HPDE6-E6E7 (cell line): Measurements from ENCODE around the gene CABP4.
"Not testable (repeated sequence)": the region's sequence is repeated elsewhere in the genome, so short reads cannot be mapped to it uniquely, and the experiment has no call there.

Experiments
- DNase-seq: peaks from one replicate; pipeline ENCODE4 v3.0.0; 2011; ENCODE audit warnings: missing footprints; ENCODE audit errors: extremely low spot score

Gene CABP4

GRCh38 chr11:67419325-67420049, 35.7 kb upstream of the CABP4 start:
- no peak for DNase-seq

GRCh38 chr11:67420147-67420645, 35.0 kb upstream of the CABP4 start:
- no peak for DNase-seq

- peak; percentile 84 for DNase-seq
Measured at GRCh38 chr11:67420646-67421429, 34.3 kb upstream of the CABP4 start.

GRCh38 chr11:67421430-67422031, 33.6 kb upstream of the CABP4 start:
- DNase-seq: no peak

- peak; percentile 90 for DNase-seq
Measured at GRCh38 chr11:67422891-67423290, 32.3 kb upstream of the CABP4 start.

GRCh38 chr11:67423466-67423865, 31.7 kb upstream of the CABP4 start:
- DNase-seq: no peak

- no peak for DNase-seq
Measured at GRCh38 chr11:67423891-67424613, 31.1 kb upstream of the CABP4 start.

- DNase-seq: not testable (repeated sequence)
Measured at GRCh38 chr11:67427364-67427859, 27.7 kb upstream of the CABP4 start.

GRCh38 chr11:67428052-67429001, 26.8 kb upstream of the CABP4 start, which contains the start of gene RPS6KB2:
Gene RPS6KB2, plus strand, starts transcription at chr11:67428494. Its CDS starts 52 bp downstream, at chr11:67428546.
- DNase-seq: peak; percentile 98

- DNase-seq: no peak
Measured at GRCh38 chr11:67429038-67429668, 26.0 kb upstream of the CABP4 start.

- no peak for DNase-seq
Measured at GRCh38 chr11:67429722-67430121, 25.4 kb upstream of the CABP4 start.

GRCh38 chr11:67431346-67432249, 23.6 kb upstream of the CABP4 start:
- DNase-seq: no peak

GRCh38 chr11:67432655-67433349, 22.4 kb upstream of the CABP4 start:
- no peak for DNase-seq

GRCh38 chr11:67433536-67434394, 21.4 kb upstream of the CABP4 start:
- no peak for DNase-seq

GRCh38 chr11:67434395-67434881, 20.7 kb upstream of the CABP4 start:
- DNase-seq: no peak

- DNase-seq: no peak
Measured at GRCh38 chr11:67435031-67435726, 20.0 kb upstream of the CABP4 start.
